Endodermal cell (in vitro differentiated cells): Measurements from ENCODE around the gene ZNF688. TPM values are rescaled to one million over a fixed set of nuclear protein-coding genes. Genes with fewer than 3 reads are reported as not detected.
"Not testable (repeated sequence)": the region's sequence is repeated elsewhere in the genome, so short reads cannot be mapped to it uniquely, and the experiment has no call there.

Source experiments
- DNase-seq: peaks from one replicate; pipeline ENCODE4 v3.0.0-alpha.2; 2017
- H3K27ac ChIP-seq: 2 replicates; pipeline ENCODE4 v1.5.1; 2013; ENCODE audit warnings: mild to moderate bottlenecking, low read depth, low read length, moderate library complexity
- H3K27me3 ChIP-seq: 2 replicates; pipeline ENCODE4 v1.6.1; 2013; ENCODE audit warnings: mild to moderate bottlenecking, low read length, moderate library complexity; ENCODE audit not compliant: insufficient read depth, control insufficient read depth, poor library complexity, severe bottlenecking
- H3K36me3 ChIP-seq: 2 replicates; pipeline ENCODE4 v1.7.0; 2013; ENCODE audit warnings: mild to moderate bottlenecking, low read length, moderate library complexity; ENCODE audit not compliant: control insufficient read depth, insufficient read depth
- H3K4me1 ChIP-seq: one replicate; pipeline ENCODE4 v1.7.0; 2013; ENCODE audit warnings: low read length; ENCODE audit not compliant: control insufficient read depth, insufficient read depth
- H3K4me3 ChIP-seq: 2 replicates; pipeline ENCODE4 v1.5.1; 2013; ENCODE audit warnings: mild to moderate bottlenecking, low read length, moderate library complexity
- H3K9ac ChIP-seq: 2 replicates; pipeline ENCODE4 v1.6.1; 2013; ENCODE audit warnings: mild to moderate bottlenecking, low read length, moderate library complexity; ENCODE audit not compliant: poor library complexity, severe bottlenecking; ENCODE audit errors: extremely low read depth
- H3K9me3 ChIP-seq: 2 replicates; pipeline ENCODE4 v1.6.1; 2013; ENCODE audit warnings: mild to moderate bottlenecking, low read length, moderate library complexity; ENCODE audit not compliant: control insufficient read depth
- H3K27ac Mint-ChIP-seq: 2 replicates; pipeline ENCODE4 v1.8.0; 2020; ENCODE audit warnings: mixed read lengths
- H3K27me3 Mint-ChIP-seq: 2 replicates; pipeline ENCODE4 v1.8.0; 2021; ENCODE audit warnings: mild to moderate bottlenecking, mixed read lengths; ENCODE audit not compliant: insufficient read depth
- H3K36me3 Mint-ChIP-seq: 2 replicates; pipeline ENCODE4 v1.8.0; 2020; ENCODE audit warnings: low read depth, mixed read lengths
- H3K4me1 Mint-ChIP-seq: 2 replicates; pipeline ENCODE4 v1.8.0; 2020; ENCODE audit warnings: mixed read lengths
- H3K4me3 Mint-ChIP-seq: 2 replicates; pipeline ENCODE4 v1.8.0; 2020; ENCODE audit warnings: mild to moderate bottlenecking, moderate library complexity, mixed read lengths
- H3K9me3 Mint-ChIP-seq: 2 replicates; pipeline ENCODE4 v1.8.0; 2020; ENCODE audit warnings: mild to moderate bottlenecking, mixed read lengths
- WGBS, 2 experiments: methylation state at CpG; one replicate each; pipeline versions ENCODE4 v1.1.5 to v1.1.7; 2013; ENCODE audit warnings: missing lambda C conversion rate in 2 of 2, mixed read lengths in 1 of 2; ENCODE audit not compliant: insufficient coverage in 1 of 2, insufficient read length in 1 of 2; 5-methylcytosine and 5-hydroxymethylcytosine counted together
- total RNA-seq, 2 donors: library from RNA; stranded (reverse); fragmentation: NEBNext Ultra II Directional in 1 of 2; extraction: Animal tissue kit (Norgen Biotek cat#: 25700) in 1 of 2; gene quantifications; 2 replicates in 1 of 2; 3 replicates in 1 of 2; pipeline ENCODE4 v1.2.1, GENCODE V29; 2021
- TF ChIP-seq, protein P1 (sequence below): fragments of 200-600 bp; sonication (generic); conservative IDR thresholded peaks from 2 replicates; pipeline ENCODE4 v1.5.0; 2021; ENCODE audit warnings: antibody characterized with exemption, mild to moderate bottlenecking

Gene ZNF688
- total RNA-seq, 2 donors from 2014 or later, result 6.4 to 7.5 TPM

- no peaks in the 10 kb centered on the region for H3K27me3 ChIP-seq
- DNase-seq, result peak; percentile 47
- H3K9me3 ChIP-seq, result peaks cover 4% of the 10 kb centered on the region
- H3K27me3 Mint-ChIP-seq, result no peaks in the 10 kb centered on the region
- TF ChIP-seq, protein P1, sequence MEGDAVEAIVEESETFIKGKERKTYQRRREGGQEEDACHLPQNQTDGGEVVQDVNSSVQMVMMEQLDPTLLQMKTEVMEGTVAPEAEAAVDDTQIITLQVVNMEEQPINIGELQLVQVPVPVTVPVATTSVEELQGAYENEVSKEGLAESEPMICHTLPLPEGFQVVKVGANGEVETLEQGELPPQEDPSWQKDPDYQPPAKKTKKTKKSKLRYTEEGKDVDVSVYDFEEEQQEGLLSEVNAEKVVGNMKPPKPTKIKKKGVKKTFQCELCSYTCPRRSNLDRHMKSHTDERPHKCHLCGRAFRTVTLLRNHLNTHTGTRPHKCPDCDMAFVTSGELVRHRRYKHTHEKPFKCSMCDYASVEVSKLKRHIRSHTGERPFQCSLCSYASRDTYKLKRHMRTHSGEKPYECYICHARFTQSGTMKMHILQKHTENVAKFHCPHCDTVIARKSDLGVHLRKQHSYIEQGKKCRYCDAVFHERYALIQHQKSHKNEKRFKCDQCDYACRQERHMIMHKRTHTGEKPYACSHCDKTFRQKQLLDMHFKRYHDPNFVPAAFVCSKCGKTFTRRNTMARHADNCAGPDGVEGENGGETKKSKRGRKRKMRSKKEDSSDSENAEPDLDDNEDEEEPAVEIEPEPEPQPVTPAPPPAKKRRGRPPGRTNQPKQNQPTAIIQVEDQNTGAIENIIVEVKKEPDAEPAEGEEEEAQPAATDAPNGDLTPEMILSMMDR, result no peak
- no peak overlapping the region for H3K27ac ChIP-seq
- 95 to 98% methylated on average over 5 to 8 of the region's 8 CpGs for WGBS, 2 experiments
- H3K4me3 ChIP-seq, result no peak overlapping the region
- peaks cover under 1% of the 10 kb centered on the region for H3K4me1 ChIP-seq
- no peak overlapping the region for H3K9ac ChIP-seq
- H3K36me3 ChIP-seq, result no peaks in the 10 kb centered on the region
- H3K36me3 Mint-ChIP-seq, result peaks cover 14% of the 10 kb centered on the region
- H3K27ac Mint-ChIP-seq, result peak overlapping the region; percentile 84
- H3K4me3 Mint-ChIP-seq, result no peak overlapping the region
- H3K4me1 Mint-ChIP-seq, result peaks cover 31% of the 10 kb centered on the region
- no peaks in the 10 kb centered on the region for H3K9me3 Mint-ChIP-seq
Measured at GRCh38 chr16:30539000-30539964, 32.2 kb downstream of the ZNF688 start.

DNA sequence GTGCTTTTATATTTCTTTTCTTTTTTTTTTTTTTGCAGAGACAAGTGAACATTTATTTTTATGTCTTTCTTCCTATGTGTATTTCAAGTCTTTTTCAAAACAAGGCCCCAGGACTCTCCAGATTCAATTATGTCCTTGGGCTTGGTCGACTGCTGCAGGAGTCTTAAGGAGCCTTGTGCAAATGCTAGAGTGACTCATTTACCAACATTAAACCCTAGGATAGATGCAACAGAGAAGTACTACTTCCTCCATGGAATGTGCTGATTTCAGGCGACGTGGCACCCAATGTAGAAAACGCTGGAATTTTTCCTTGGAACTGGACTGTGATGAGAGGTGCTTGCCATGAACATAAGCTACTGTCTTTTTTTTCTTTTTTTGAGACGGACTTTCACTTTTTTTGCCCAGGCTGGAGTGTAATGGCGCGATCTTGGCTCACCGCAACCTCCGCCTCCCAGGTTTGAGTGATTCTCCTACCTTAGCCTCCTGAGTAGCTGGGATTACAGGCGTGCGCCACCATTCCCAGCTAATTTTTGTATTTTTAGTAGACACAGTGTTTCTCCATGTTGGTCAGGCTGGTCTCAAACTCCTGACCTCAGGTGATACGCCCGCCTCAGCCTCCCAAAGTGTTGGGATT, 35.0 kb downstream of the ZNF688 start:
- not testable (repeated sequence) for H3K4me1 ChIP-seq, H3K27ac ChIP-seq, H3K27me3 ChIP-seq, H3K27me3 Mint-ChIP-seq, DNase-seq, H3K9me3 ChIP-seq, H3K9me3 Mint-ChIP-seq
- Histone ChIP-seq H3K4me3 (peak overlapping the region; percentile 88), H3K9ac (peak overlapping the region; percentile 86), H3K36me3 (peaks cover 13% of the 10 kb centered on the region)
- 93% methylated on average over 12 to 13 of the region's 13 CpGs for WGBS, 2 experiments
- Mint-ChIP-seq H3K27ac (peak overlapping the region; percentile 96), H3K4me1 (peaks cover 36% of the 10 kb centered on the region), H3K36me3 (peaks cover 25% of the 10 kb centered on the region), H3K4me3 (peak overlapping the region; percentile 73)

- Histone ChIP-seq H3K27me3 (no peaks in the 10 kb centered on the region), H3K4me1 (peaks cover 9% of the 10 kb centered on the region), H3K9me3 (no peaks in the 10 kb centered on the region), H3K9ac (peak overlapping the region; percentile 86), H3K36me3 (peaks cover 20% of the 10 kb centered on the region), H3K27ac (peak overlapping the region; percentile 90), H3K4me3 (peak overlapping the region; percentile 88)
- Mint-ChIP-seq H3K36me3 (peaks cover 32% of the 10 kb centered on the region), H3K9me3 (no peaks in the 10 kb centered on the region), H3K4me3 (peak overlapping the region; percentile 73), H3K27ac (peak overlapping the region; percentile 96), H3K4me1 (peaks cover 36% of the 10 kb centered on the region), H3K27me3 (no peaks in the 10 kb centered on the region)
- peak; percentile 88 for DNase-seq
- 32 to 39% methylated on average over 8 to 12 of the region's 12 CpGs for WGBS, 2 experiments
- TF ChIP-seq, protein P1, result peak; percentile 78
Measured at GRCh38 chr16:30535777-30536190, 35.7 kb downstream of the ZNF688 start.
